ENCODE data around the gene BAIAP2.

BAIAP2 gene

DNA sequence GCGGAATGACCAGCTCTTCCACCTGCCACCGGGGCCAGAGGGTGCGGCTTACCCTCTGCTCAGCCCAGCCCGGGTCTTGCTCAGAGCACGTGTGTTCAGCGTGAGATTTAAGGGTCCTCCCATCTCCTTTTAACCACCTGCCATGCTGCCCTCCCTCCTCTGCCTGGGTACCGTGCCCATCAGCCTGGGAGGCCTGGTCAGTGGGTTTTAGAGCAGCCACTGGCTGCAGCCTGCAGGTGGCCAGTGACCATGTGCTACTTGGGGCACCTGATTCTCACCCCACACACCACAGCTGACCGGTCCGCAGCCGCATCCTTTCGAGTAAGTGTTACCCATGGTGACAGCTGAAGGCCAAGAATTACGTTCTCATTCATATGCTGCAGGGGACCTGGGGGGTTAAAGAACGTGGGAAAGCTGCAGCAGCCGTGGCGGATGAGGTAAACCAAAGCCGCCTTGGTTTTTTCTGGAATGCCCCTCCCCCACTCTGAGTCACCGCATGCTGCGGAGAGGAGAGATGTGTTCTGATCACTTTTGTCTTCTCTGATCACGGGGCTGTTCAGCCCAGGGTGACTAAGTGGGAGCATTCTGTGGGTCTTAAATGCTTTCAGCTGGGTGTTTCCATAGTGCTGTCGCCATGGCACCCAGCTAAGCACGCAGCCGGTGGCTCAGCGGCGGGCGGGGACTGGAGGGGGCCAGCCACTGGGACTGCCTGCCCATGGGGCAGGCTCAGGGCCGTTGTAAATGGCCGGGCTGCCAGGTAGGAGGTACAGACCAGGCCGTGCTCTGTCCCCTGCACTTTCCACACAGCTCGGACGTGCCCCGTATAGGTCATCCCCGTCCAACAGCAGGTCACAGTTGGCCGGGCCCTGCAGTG lies 59.8 kb downstream of the BAIAP2 start:
- Histone ChIP-seq H3K9me2 (replicated peaks; ENCODE audit: low read depth, low read length) (no peaks in the 10 kb centered on the region), H3K79me2 (ENCODE audit: insufficient read depth, low read length) (no peaks in the 10 kb centered on the region), H2AFZ (ENCODE audit: low read length) (no peak overlapping the region), H4K20me1 (ENCODE audit: insufficient read depth, low read length, poor library complexity, severe bottlenecking) (no peaks in the 10 kb centered on the region), H3K27me3 (ENCODE audit: insufficient read depth, low read length, poor library complexity, severe bottlenecking) (no peaks in the 10 kb centered on the region), H3K36me3 (ENCODE audit: insufficient read depth, low read length) (no peaks in the 10 kb centered on the region), H3K4me2 (ENCODE audit: low read depth, low read length, poor library complexity, severe bottlenecking) (no peak overlapping the region), H3K9me3 (ENCODE audit: insufficient read depth, low read depth, low read length) (no peaks in the 10 kb centered on the region), H3K4me1 (ENCODE audit: insufficient read depth, low read length, poor library complexity, severe bottlenecking) (no peaks in the 10 kb centered on the region), H3K4me3 (ENCODE audit: low read length, poor library complexity, severe bottlenecking) (no peak overlapping the region), H3K9ac (ENCODE audit: low read depth, low read length, poor library complexity, severe bottlenecking) (no peak overlapping the region), H3F3A (ENCODE audit: low read depth) (no peaks in the 10 kb centered on the region)
- TF ChIP-seq CTCF (conservative IDR thresholded peaks at IDR 0.05; ENCODE audit: low read length) (no peak), EZH2phosphoT487 (IDR thresholded peaks at IDR 0.05; ENCODE audit: borderline replicate concordance) (no peak)

- Histone ChIP-seq H3K36me3 (ENCODE audit: insufficient read depth, low read length) (no peaks in the 10 kb centered on the region), H3K4me1 (ENCODE audit: insufficient read depth, low read length, poor library complexity, severe bottlenecking) (no peaks in the 10 kb centered on the region), H3K4me2 (ENCODE audit: low read depth, low read length, poor library complexity, severe bottlenecking) (no peak overlapping the region), H3K9me3 (ENCODE audit: insufficient read depth, low read depth, low read length) (no peaks in the 10 kb centered on the region), H3K4me3 (ENCODE audit: low read length, poor library complexity, severe bottlenecking) (no peak overlapping the region), H2AFZ (ENCODE audit: low read length) (no peak overlapping the region), H3F3A (ENCODE audit: low read depth) (no peaks in the 10 kb centered on the region), H3K9ac (ENCODE audit: low read depth, low read length, poor library complexity, severe bottlenecking) (no peak overlapping the region), H3K9me2 (replicated peaks; ENCODE audit: low read depth, low read length) (no peaks in the 10 kb centered on the region), H3K27me3 (ENCODE audit: insufficient read depth, low read length, poor library complexity, severe bottlenecking) (no peaks in the 10 kb centered on the region), H3K79me2 (ENCODE audit: insufficient read depth, low read length) (no peaks in the 10 kb centered on the region), H4K20me1 (ENCODE audit: insufficient read depth, low read length, poor library complexity, severe bottlenecking) (no peaks in the 10 kb centered on the region)
- TF ChIP-seq CTCF (conservative IDR thresholded peaks at IDR 0.05; ENCODE audit: low read length) (no peak), EZH2phosphoT487 (IDR thresholded peaks at IDR 0.05; ENCODE audit: borderline replicate concordance) (no peak)
Observed at GRCh38 chr17:81095383-81095762, 60.4 kb downstream of the BAIAP2 start.

DNA sequence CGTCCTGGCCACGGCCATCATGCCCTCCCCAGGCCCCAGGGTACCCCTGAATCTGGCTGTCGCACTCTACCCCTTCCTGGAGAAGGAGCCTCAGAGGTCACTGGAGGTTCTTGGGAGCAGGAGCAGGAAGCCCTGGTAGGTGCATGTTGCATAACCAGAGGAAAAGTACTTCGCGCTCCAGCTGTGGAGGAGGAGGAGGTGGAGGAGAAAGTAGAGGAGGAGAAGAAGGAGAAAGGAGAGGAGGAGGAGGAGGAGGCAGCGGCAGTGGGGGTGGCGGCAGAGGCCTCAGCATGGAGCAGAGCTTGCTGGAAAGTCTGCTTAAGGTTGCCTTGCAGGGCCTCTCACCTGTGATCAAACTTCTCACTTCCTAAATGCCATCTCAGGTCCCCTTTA lies 61.8 kb downstream of the BAIAP2 start:
- no peaks in the 10 kb centered on the region for H3K4me1 ChIP-seq (ENCODE audit: insufficient read depth, low read length, poor library complexity, severe bottlenecking)
- H3K9ac ChIP-seq (ENCODE audit: low read depth, low read length, poor library complexity, severe bottlenecking) = no peak overlapping the region

More for the DNA sequence above, 61.8 kb downstream of the BAIAP2 start:
- Histone ChIP-seq H3K79me2 (ENCODE audit: insufficient read depth, low read length) (no peaks in the 10 kb centered on the region), H3K4me2 (ENCODE audit: low read depth, low read length, poor library complexity, severe bottlenecking) (no peak overlapping the region), H2AFZ (ENCODE audit: low read length) (no peak overlapping the region), H3K4me3 (ENCODE audit: low read length, poor library complexity, severe bottlenecking) (no peak overlapping the region), H3K27me3 (ENCODE audit: insufficient read depth, low read length, poor library complexity, severe bottlenecking) (no peaks in the 10 kb centered on the region), H3K36me3 (ENCODE audit: insufficient read depth, low read length) (no peaks in the 10 kb centered on the region), H3K9me2 (replicated peaks; ENCODE audit: low read depth, low read length) (no peaks in the 10 kb centered on the region), H3F3A (ENCODE audit: low read depth) (no peaks in the 10 kb centered on the region), H4K20me1 (ENCODE audit: insufficient read depth, low read length, poor library complexity, severe bottlenecking) (no peaks in the 10 kb centered on the region), H3K9me3 (ENCODE audit: insufficient read depth, low read depth, low read length) (no peaks in the 10 kb centered on the region)
- TF ChIP-seq EZH2phosphoT487 (IDR thresholded peaks at IDR 0.05; ENCODE audit: borderline replicate concordance) (no peak), CTCF (conservative IDR thresholded peaks at IDR 0.05; ENCODE audit: low read length) (no peak)

Measured in Loucy (cell line).